GM23338 (cell line): Measurements from ENCODE around the gene CHSY1. TPM values are rescaled to one million over a fixed set of nuclear protein-coding genes. Genes with fewer than 3 reads are reported as not detected.
A peak's percentile ranks its signal among the peaks of the same experiment; 100 is the strongest.

ENCODE experiments used
- ATAC-seq: fragments of 200-7000 bp; cut with Tn5 transposase; 3 replicates; pipeline ENCODE4 v1.9.1; 2020
- DNase-seq: peaks from one replicate; pipeline ENCODE4 v3.0.0-alpha.2; 2015; ENCODE audit warnings: low spot score
- H2AFZ ChIP-seq: fragments of 200-600 bp; sonication (generic); 2 replicates; pipeline ENCODE4 v1.8.0; 2016; ENCODE audit warnings: antibody characterized with exemption, mild to moderate bottlenecking, moderate library complexity
- H3F3A ChIP-seq: fragments of 200-600 bp; sonication (generic); replicated peaks from 2 replicates; pipeline ENCODE4 v1.8.0; 2017; ENCODE audit warnings: antibody characterized with exemption, mixed run types, low read depth
- H3K27ac ChIP-seq: fragments of 200-600 bp; sonication (generic); 2 replicates; pipeline ENCODE4 v1.6.1; 2016; ENCODE audit warnings: low read depth
- H3K27me3 ChIP-seq: fragments of 200-600 bp; sonication (generic); 2 replicates; pipeline ENCODE4 v1.8.0; 2016; ENCODE audit warnings: mild to moderate bottlenecking, mixed run types, moderate library complexity; ENCODE audit not compliant: insufficient read depth
- H3K36me3 ChIP-seq: fragments of 200-600 bp; sonication (generic); 2 replicates; pipeline ENCODE4 v1.8.0; 2016; ENCODE audit warnings: mild to moderate bottlenecking; ENCODE audit not compliant: insufficient read depth
- H3K4me1 ChIP-seq: fragments of 200-600 bp; sonication (generic); 2 replicates; pipeline ENCODE4 v1.8.0; 2016; ENCODE audit warnings: mild to moderate bottlenecking, moderate library complexity; ENCODE audit not compliant: insufficient read depth
- H3K4me2 ChIP-seq: fragments of 200-600 bp; sonication (generic); 2 replicates; pipeline ENCODE4 v1.7.1; 2017; ENCODE audit warnings: mixed run types
- H3K4me3 ChIP-seq: fragments of 200-600 bp; sonication (generic); 2 replicates; pipeline ENCODE4 v1.6.1; 2016; ENCODE audit warnings: mixed run types
- H3K79me2 ChIP-seq: fragments of 200-600 bp; sonication (generic); replicated peaks from 2 replicates; pipeline ENCODE4 v1.8.0; 2017; ENCODE audit warnings: mild to moderate bottlenecking; ENCODE audit not compliant: insufficient read depth
- H3K9me2 ChIP-seq: fragments of 200-600 bp; sonication (generic); 2 replicates; pipeline ENCODE4 v1.8.0; 2017; ENCODE audit not compliant: insufficient read depth
- H4K20me1 ChIP-seq: fragments of 200-600 bp; sonication (generic); replicated peaks from 2 replicates; pipeline ENCODE4 v1.8.0; 2017; ENCODE audit warnings: mild to moderate bottlenecking; ENCODE audit not compliant: insufficient read depth
- H3K27ac Mint-ChIP-seq: 2 replicates; pipeline ENCODE4 v1.8.0; 2020; ENCODE audit warnings: inconsistent platforms, mild to moderate bottlenecking, moderate library complexity, mixed read lengths
- H3K27me3 Mint-ChIP-seq: 3 replicates; pipeline ENCODE4 v1.8.0; 2022; ENCODE audit warnings: low read depth, mild to moderate bottlenecking, moderate library complexity, mixed read lengths, inconsistent platforms; ENCODE audit not compliant: insufficient read depth, poor library complexity
- H3K36me3 Mint-ChIP-seq: 3 replicates; pipeline ENCODE4 v1.8.0; 2021; ENCODE audit warnings: low read depth, mild to moderate bottlenecking, inconsistent platforms, moderate library complexity, mixed read lengths
- H3K4me1 Mint-ChIP-seq: 3 replicates; pipeline ENCODE4 v1.8.0; 2020; ENCODE audit warnings: mild to moderate bottlenecking, inconsistent platforms, mixed read lengths
- H3K4me3 Mint-ChIP-seq: 3 replicates; pipeline ENCODE4 v1.8.0; 2021; ENCODE audit warnings: moderate library complexity, mild to moderate bottlenecking, inconsistent platforms, mixed read lengths
- H3K9me3 Mint-ChIP-seq: 3 replicates; pipeline ENCODE4 v1.8.0; 2020; ENCODE audit warnings: moderate library complexity, mild to moderate bottlenecking, inconsistent platforms, mixed read lengths
- CREB1 ChIP-seq: fragments of 250-450 bp; sonication (Bioruptor Pico); IDR thresholded peaks from 2 replicates; pipeline ENCODE4 v1.5.0; 2020; ENCODE audit warnings: low read depth, mild to moderate bottlenecking, moderate library complexity
- CTCF ChIP-seq, 2 experiments: fragments of 200-600 bp in 1 of 2; sonication (generic) in 1 of 2; conservative IDR thresholded peaks; 2 replicates each; pipeline versions ENCODE4 v1.5.1 to v1.6.1; 2016 to 2017; ENCODE audit warnings: antibody characterized with exemption in 2 of 2, low read depth in 2 of 2, mild to moderate bottlenecking in 2 of 2, moderate library complexity in 1 of 2
- ETS1 ChIP-seq: IDR thresholded peaks from 2 replicates; pipeline ENCODE4 v1.6.1; 2016; ENCODE audit warnings: antibody characterized with exemption
- EZH2 ChIP-seq: fragments of 200-600 bp; sonication (generic); IDR thresholded peaks from one replicate; pipeline ENCODE4 v1.8.0; 2017; ENCODE audit warnings: antibody characterized with exemption, mild to moderate bottlenecking, low read depth; ENCODE audit not compliant: unreplicated experiment
- EZH2phosphoT487 ChIP-seq: fragments of 200-600 bp; sonication (generic); IDR thresholded peaks from one replicate; pipeline ENCODE4 v1.8.1; 2018; ENCODE audit warnings: antibody characterized with exemption; ENCODE audit not compliant: unreplicated experiment
- JUNB ChIP-seq: IDR thresholded peaks from one replicate; pipeline ENCODE4 v1.6.1; 2016; ENCODE audit warnings: antibody characterized with exemption; ENCODE audit not compliant: unreplicated experiment
- NANOG ChIP-seq: IDR thresholded peaks from 2 replicates; pipeline ENCODE4 v1.6.1; 2016; ENCODE audit warnings: antibody characterized with exemption, borderline replicate concordance
- POLR2AphosphoS5 ChIP-seq: IDR thresholded peaks from 2 replicates; pipeline ENCODE4 v1.6.1; 2016; ENCODE audit warnings: antibody characterized with exemption, low read depth
- REST ChIP-seq: IDR thresholded peaks from one replicate; pipeline ENCODE4 v1.6.1; 2018; ENCODE audit warnings: antibody characterized with exemption; ENCODE audit not compliant: unreplicated experiment
- STAT1 ChIP-seq: IDR thresholded peaks from one replicate; pipeline ENCODE4 v1.6.1; 2016; ENCODE audit warnings: antibody characterized with exemption; ENCODE audit not compliant: unreplicated experiment
- ZNF114 ChIP-seq: fragments of 250-450 bp; sonication (Bioruptor Pico); IDR thresholded peaks from 2 replicates; pipeline ENCODE4 v1.5.0; 2020; ENCODE audit warnings: mild to moderate bottlenecking, moderate library complexity
- ZNF331 ChIP-seq: fragments of 250-450 bp; sonication (Bioruptor Pico); IDR thresholded peaks from 2 replicates; pipeline ENCODE4 v1.5.0; 2020; ENCODE audit warnings: low read depth, mild to moderate bottlenecking, moderate library complexity
- polyA plus RNA-seq: library from polyadenylated mRNA; unstranded; fragments of >200 nt; fragmentation: Nextera tagmentation; extraction: Ambion mirVana; gene quantifications from 2 replicates; pipeline ENCODE4 v1.2.1, GENCODE V29; 2016
- total RNA-seq: library from RNA; depleted of rRNA; stranded (reverse); fragments of >200 nt; shearing (Covaris generic); gene quantifications from 2 replicates; pipeline ENCODE4 v1.2.3, GENCODE V29; 2014

CHSY1 gene
- total and polyA plus RNA-seq, 2 experiments from 2014 or later: 9.8 to 47.7 TPM

GRCh38 chr15:101190092-101190595, 61.7 kb downstream of the CHSY1 start (continued):
- no peak for TF ChIP-seq EZH2phosphoT487
- no peak for TF ChIP-seq CREB1 (CRISPR knock-in tag)
- TF ChIP-seq ETS1: no peak

GRCh38 chr15:101189409-101190091, 62.3 kb downstream of the CHSY1 start:
- Histone ChIP-seq H2AFZ (no peak overlapping the region), H3K4me3 (no peak overlapping the region), H3K9me2 (no peaks in the 10 kb centered on the region), H3K4me1 (peaks cover 46% of the 10 kb centered on the region), H3K27me3 (no peaks in the 10 kb centered on the region), H3K36me3 (no peaks in the 10 kb centered on the region), H4K20me1 (peaks cover 38% of the 10 kb centered on the region), H3K79me2 (peaks cover 99% of the 10 kb centered on the region), H3K4me2 (peak overlapping the region; percentile 55; the same call in 1 of the 2 replicates), H3F3A (no peaks in the 10 kb centered on the region; the same call in 1 of the 2 replicates), H3K27ac (peak overlapping the region; percentile 67; the same call in 1 of the 2 replicates)
- Mint-ChIP-seq H3K36me3 (no peaks in the 10 kb centered on the region), H3K27ac (no peak overlapping the region; the same call in 1 of the 2 replicates), H3K4me1 (peaks cover 64% of the 10 kb centered on the region), H3K27me3 (peaks cover 7% of the 10 kb centered on the region), H3K9me3 (no peaks in the 10 kb centered on the region), H3K4me3 (no peak overlapping the region)
- peak; percentile 25 for ATAC-seq
- DNase-seq: no peak
- TF ChIP-seq NANOG: no peak

- peak overlapping the region; percentile 53 for H3K27ac Mint-ChIP-seq
- no peak overlapping the region for H2AFZ ChIP-seq
- no peaks in the 10 kb centered on the region for H3K36me3 Mint-ChIP-seq
- peak overlapping the region; percentile 55 for H3K4me2 ChIP-seq
- H3K4me3 Mint-ChIP-seq: no peak overlapping the region; the same call in 2 of the 3 replicates
- H3K27me3 Mint-ChIP-seq: peaks cover 6% of the 10 kb centered on the region
- H3K4me3 ChIP-seq: no peak overlapping the region
- no peaks in the 10 kb centered on the region for H3K36me3 ChIP-seq
- no peaks in the 10 kb centered on the region for H3K9me3 Mint-ChIP-seq
- peaks cover 59% of the 10 kb centered on the region for H3K4me1 Mint-ChIP-seq
- H4K20me1 ChIP-seq: peaks cover 36% of the 10 kb centered on the region
- no peaks in the 10 kb centered on the region; the same call in 1 of the 2 replicates for H3F3A ChIP-seq
- no peaks in the 10 kb centered on the region for H3K9me2 ChIP-seq
- peak overlapping the region; percentile 0; the same call in 1 of the 2 replicates for H3K27ac ChIP-seq
- no peaks in the 10 kb centered on the region for H3K27me3 ChIP-seq
- DNase-seq (no peak), ATAC-seq (peak; percentile 19)
- peaks cover 99% of the 10 kb centered on the region for H3K79me2 ChIP-seq
- H3K4me1 ChIP-seq: peaks cover 42% of the 10 kb centered on the region
- no peak for TF ChIP-seq STAT1
- TF ChIP-seq REST: no peak
- TF ChIP-seq CREB1 (CRISPR knock-in tag): no peak
- TF ChIP-seq ZNF114 (CRISPR knock-in tag): no peak
- TF ChIP-seq ZNF331 (CRISPR knock-in tag): no peak
- no peak for TF ChIP-seq POLR2AphosphoS5
- no peak for TF ChIP-seq ETS1
- no peak for TF ChIP-seq EZH2
- TF ChIP-seq NANOG: no peak
- no peak for TF ChIP-seq CTCF (conservative IDR thresholded peaks at IDR 0.05; ENCODE audit: low read depth in 2 of 2)
- TF ChIP-seq EZH2phosphoT487: no peak
- no peak for TF ChIP-seq JUNB
These were observed 63.0 kb downstream of the CHSY1 start for GRCh38 chr15:101188637-101189408.
